GM21723 (cell line): Measurements from ENCODE around the gene MAFF.

Source experiments
- ATAC-seq: cut with Tn5 transposase; IDR thresholded peaks from one replicate; pipeline ENCODE4 v1.9.1; 2021; ENCODE audit warnings: mild to moderate bottlenecking, moderate library complexity; ENCODE audit not compliant: unreplicated experiment

The MAFF gene

GRCh38 chr22:38246046-38246658 lies 44.4 kb downstream of the MAFF start:
- ATAC-seq: no peak

GRCh38 chr22:38246692-38247091 lies 44.9 kb downstream of the MAFF start:
- ATAC-seq: no peak

GRCh38 chr22:38247713-38248112 lies 45.9 kb downstream of the MAFF start:
- ATAC-seq: no peak

- no peak for ATAC-seq
Measured at GRCh38 chr22:38248280-38248679, 46.5 kb downstream of the MAFF start.

- ATAC-seq: no peak
Measured at GRCh38 chr22:38249301-38249700, 47.5 kb downstream of the MAFF start.

- no peak for ATAC-seq
Measured at GRCh38 chr22:38249803-38250642, 48.2 kb downstream of the MAFF start.

- ATAC-seq: no peak
Measured at GRCh38 chr22:38250643-38251340, 49.0 kb downstream of the MAFF start.

- no peak for ATAC-seq
Measured at GRCh38 chr22:38251341-38251692, 49.5 kb downstream of the MAFF start.

- ATAC-seq: no peak
Measured at GRCh38 chr22:38255697-38256096, 53.9 kb downstream of the MAFF start.

GRCh38 chr22:38257181-38257580 lies 55.4 kb downstream of the MAFF start:
- no peak for ATAC-seq

GRCh38 chr22:38257650-38258250 lies 56.0 kb downstream of the MAFF start:
- no peak for ATAC-seq

- ATAC-seq: no peak
Measured at GRCh38 chr22:38258895-38259294, 57.1 kb downstream of the MAFF start.

GRCh38 chr22:38259370-38259769 lies 57.6 kb downstream of the MAFF start:
- ATAC-seq: no peak

- peak; percentile 17 for ATAC-seq
Measured at GRCh38 chr22:38260761-38261681, 59.2 kb downstream of the MAFF start.

GRCh38 chr22:38262051-38262795 lies 60.4 kb downstream of the MAFF start:
- no peak for ATAC-seq

GRCh38 chr22:38264322-38264843 lies 62.6 kb downstream of the MAFF start:
- no peak for ATAC-seq
